AG04450 (cell line): Measurements from ENCODE around the gene RAX2. TPM values are rescaled to one million over a fixed set of nuclear protein-coding genes. Genes with fewer than 3 reads are reported as not detected.

ENCODE experiments used
- CTCF ChIA-PET: fragments of 300-600, 350-600 bp; formaldehyde crosslinking; extraction: SDS; loops from one replicate; lab custom pipeline; 2022; ENCODE audit warnings: antibody characterized with exemption, inconsistent platforms; lab: Charles Lee
- POLR2A ChIA-PET: fragments of 350-600 bp; formaldehyde crosslinking; extraction: SDS; loops from one replicate; lab custom pipeline; 2021; ENCODE audit warnings: antibody characterized with exemption, inconsistent platforms; lab: Yijun Ruan, JAX
- DNase-seq: peaks from one replicate; pipeline ENCODE4 v3.0.0-alpha.2; 2011; ENCODE audit warnings: low read depth, low spot score
- H3K27ac ChIP-seq: one replicate; pipeline ENCODE4 v1.5.1; 2012; ENCODE audit warnings: low read depth, low read length, control low read depth
- H3K27me3 ChIP-seq: one replicate; pipeline ENCODE4 v1.6.0; 2012; ENCODE audit warnings: low read length; ENCODE audit not compliant: control insufficient read depth, insufficient read depth
- H3K4me3 ChIP-seq: 2 replicates; pipeline ENCODE4 v1.5.1; 2011; ENCODE audit warnings: mild to moderate bottlenecking, low read depth, low read length, control low read depth
- H3K9me3 ChIP-seq: 2 replicates; pipeline ENCODE4 v1.5.1; 2012; ENCODE audit warnings: low read length; ENCODE audit not compliant: control insufficient read depth, insufficient read depth
- polyA plus RNA-seq: library from polyadenylated mRNA; depleted of rRNA; stranded (reverse); fragments of >200 nt; gene quantifications from 2 replicates; pipeline ENCODE4 v1.2.3, GENCODE V29; 2011
- TF ChIP-seq, protein P1 (sequence below): IDR thresholded peaks from 2 replicates; pipeline ENCODE4 v1.5.1; 2011; ENCODE audit warnings: low read depth, low read length, control low read depth, inconsistent platforms

The RAX2 gene
- polyA plus RNA-seq, 1 experiment = not detected

- no peak within 1 kb of the TSS for H3K4me3 ChIP-seq
- peaks cover 28% of the 10 kb centered on the region for H3K27me3 ChIP-seq
- ChIA-PET CTCF (interaction anchor here (0.7 kb wide), 1 partner anchor 9 kb away, joined by 3 read pairs; no protein-coding TSS in a partner anchor), POLR2A (no interaction called here)
- no peak within 1 kb of the TSS for H3K27ac ChIP-seq
- TF ChIP-seq, protein P1, sequence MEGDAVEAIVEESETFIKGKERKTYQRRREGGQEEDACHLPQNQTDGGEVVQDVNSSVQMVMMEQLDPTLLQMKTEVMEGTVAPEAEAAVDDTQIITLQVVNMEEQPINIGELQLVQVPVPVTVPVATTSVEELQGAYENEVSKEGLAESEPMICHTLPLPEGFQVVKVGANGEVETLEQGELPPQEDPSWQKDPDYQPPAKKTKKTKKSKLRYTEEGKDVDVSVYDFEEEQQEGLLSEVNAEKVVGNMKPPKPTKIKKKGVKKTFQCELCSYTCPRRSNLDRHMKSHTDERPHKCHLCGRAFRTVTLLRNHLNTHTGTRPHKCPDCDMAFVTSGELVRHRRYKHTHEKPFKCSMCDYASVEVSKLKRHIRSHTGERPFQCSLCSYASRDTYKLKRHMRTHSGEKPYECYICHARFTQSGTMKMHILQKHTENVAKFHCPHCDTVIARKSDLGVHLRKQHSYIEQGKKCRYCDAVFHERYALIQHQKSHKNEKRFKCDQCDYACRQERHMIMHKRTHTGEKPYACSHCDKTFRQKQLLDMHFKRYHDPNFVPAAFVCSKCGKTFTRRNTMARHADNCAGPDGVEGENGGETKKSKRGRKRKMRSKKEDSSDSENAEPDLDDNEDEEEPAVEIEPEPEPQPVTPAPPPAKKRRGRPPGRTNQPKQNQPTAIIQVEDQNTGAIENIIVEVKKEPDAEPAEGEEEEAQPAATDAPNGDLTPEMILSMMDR = no peak
- peaks cover 19% of the 10 kb centered on the region for H3K9me3 ChIP-seq
- DNase-seq = no peak
Observed at GRCh38 chr19:3785938-3786824, 14.2 kb upstream of the RAX2 start, which contains the start of gene MATK. MATK (minus strand) TSS chr19:3786381; CDS start chr19:3785135, 1,246 bp downstream.

DNA sequence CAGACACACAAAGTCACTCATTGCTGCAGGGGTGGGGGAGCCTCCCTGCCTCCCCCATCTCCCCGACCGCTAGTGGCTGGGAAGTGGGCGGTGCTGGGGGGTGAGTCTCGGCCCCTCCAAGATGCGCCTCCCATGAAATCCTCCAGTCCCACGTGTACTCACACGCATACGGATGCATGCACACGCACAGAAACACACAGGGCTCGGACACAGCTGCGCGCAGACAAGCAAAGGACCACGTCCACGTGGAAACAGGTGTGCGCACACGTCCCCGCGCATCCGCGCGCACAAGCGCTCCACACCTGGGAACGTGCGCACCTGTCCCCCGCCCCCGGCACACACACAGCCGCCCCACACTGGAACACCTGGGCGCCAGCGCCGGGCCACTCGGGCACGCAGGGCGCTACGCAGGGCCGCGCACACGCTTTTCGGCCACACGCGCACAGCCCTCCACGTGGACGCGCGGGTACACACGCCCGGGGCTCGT lies 13.5 kb upstream of the RAX2 start:
- Histone ChIP-seq H3K27ac (no peak overlapping the region), H3K9me3 (peaks cover 25% of the 10 kb centered on the region), H3K4me3 (no peak overlapping the region), H3K27me3 (peaks cover 23% of the 10 kb centered on the region)
- CTCF ChIA-PET = no interaction called here
- TF ChIP-seq, protein P1 = no peak
- DNase-seq = no peak
- POLR2A ChIA-PET = no interaction called here

- CTCF ChIA-PET = no interaction called here
Observed at GRCh38 chr19:3784607-3785450, 12.8 kb upstream of the RAX2 start.

DNA sequence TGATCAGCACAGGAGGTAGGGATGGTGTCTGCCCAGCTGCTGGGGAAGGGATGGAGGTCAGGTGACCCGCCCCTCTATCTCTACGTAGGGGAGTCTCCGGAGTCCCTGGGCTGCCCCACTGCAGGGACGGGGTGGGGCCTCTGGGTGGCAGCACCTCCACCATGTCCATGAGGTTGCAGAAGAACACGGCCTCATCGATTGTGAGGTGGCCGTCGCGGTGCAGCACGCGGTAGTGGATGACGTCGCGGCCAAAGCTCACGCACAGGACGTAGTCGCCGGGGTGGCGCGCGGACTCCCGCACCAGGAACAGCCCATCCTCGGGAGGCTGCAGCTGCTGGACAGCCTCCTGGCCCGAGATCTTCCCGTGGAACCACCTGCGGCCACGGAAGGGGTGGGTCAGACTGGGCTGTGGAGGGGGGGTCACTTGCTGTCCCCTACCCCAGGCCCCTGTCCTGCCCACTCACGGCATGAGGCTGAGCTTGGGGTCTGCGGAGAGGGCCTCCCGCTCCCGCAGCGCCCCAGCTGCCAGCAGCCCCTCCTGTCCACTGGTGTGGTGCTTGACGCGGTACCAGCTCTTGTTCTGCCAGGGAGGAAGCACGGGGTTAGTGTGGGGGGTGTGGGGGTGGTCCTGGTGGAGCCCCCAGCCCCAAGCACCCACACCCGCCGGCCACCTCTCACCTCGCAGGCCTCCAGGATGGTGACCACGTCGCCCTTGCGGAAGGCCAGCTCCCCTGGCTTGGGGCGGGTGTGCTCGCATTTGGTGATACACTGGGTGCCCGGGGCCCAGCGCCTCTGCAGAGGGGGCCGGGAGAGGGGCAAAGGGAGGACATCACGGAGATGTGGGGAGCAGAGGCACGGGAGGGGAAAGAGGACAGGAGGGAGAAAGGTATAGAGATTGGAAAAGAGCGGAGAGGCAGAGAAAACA lies 11.9 kb upstream of the RAX2 start:
- CTCF ChIA-PET = no interaction called here
- Histone ChIP-seq H3K4me3 (no peak overlapping the region), H3K27me3 (peaks cover 18% of the 10 kb centered on the region), H3K9me3 (peaks cover 31% of the 10 kb centered on the region), H3K27ac (no peak overlapping the region)
- no peak for DNase-seq
- POLR2A ChIA-PET = no interaction called here
- TF ChIP-seq, protein P1 = no peak

More at GRCh38 chr19:3784607-3785450, 12.8 kb upstream of the RAX2 start:
- POLR2A ChIA-PET = no interaction called here
- H3K27me3 ChIP-seq = peaks cover 18% of the 10 kb centered on the region
- no peak overlapping the region for H3K27ac ChIP-seq
- no peak overlapping the region for H3K4me3 ChIP-seq
- H3K9me3 ChIP-seq = peaks cover 25% of the 10 kb centered on the region
- TF ChIP-seq, protein P1 = no peak
- no peak for DNase-seq
